ENCODE data around the gene METTL25. TPM values are rescaled to one million over a fixed set of nuclear protein-coding genes. Genes with fewer than 3 reads are reported as not detected.

Gene METTL25
- total RNA-seq = 21.7 and 22.2 TPM in 2 replicates

GRCh38 chr12:82358200-82359114, at the start of gene METTL25, which contains the start of gene CCDC59:
Gene METTL25, plus strand, starts transcription at chr12:82358529. Its CDS starts 37 bp downstream, at chr12:82358566.
Gene CCDC59, minus strand, starts transcription at chr12:82358387. Its CDS starts 11 bp downstream, at chr12:82358376.

Other genes starting within 250 kb of the METTL25 start
- 48.0 and 52.8 TPM in 2 replicates for gene CCDC59, start 142 bp upstream of the METTL25 start, total RNA-seq

All from articular chondrocyte of knee joint (primary cell).